Measurements from ENCODE around the gene NACC1.

NACC1 gene

GRCh38 chr19:13118424-13119193 lies 545 bp downstream of the NACC1 start (continued):
- TF ChIP-seq ZNF423 (tag by site-specific recombination; IDR thresholded peaks at IDR 0.05) (no peak), ZFP3 (tag by site-specific recombination; IDR thresholded peaks at IDR 0.05; ENCODE audit: low read depth) (no peak), SCRT1 (tag by site-specific recombination; IDR thresholded peaks at IDR 0.05; ENCODE audit: borderline replicate concordance) (no peak), ZNF140 (tag by site-specific recombination; IDR thresholded peaks at IDR 0.05) (no peak), ZNF621 (tag by site-specific recombination; IDR thresholded peaks at IDR 0.05) (no peak), ZNF585B (tag by site-specific recombination; IDR thresholded peaks at IDR 0.05) (no peak), ZNF324 (tag by site-specific recombination; IDR thresholded peaks at IDR 0.05) (no peak), ZNF776 (tag by site-specific recombination; IDR thresholded peaks at IDR 0.05; ENCODE audit: borderline replicate concordance) (no peak), ZNF704 (tag by site-specific recombination; IDR thresholded peaks at IDR 0.05) (no peak), GLIS1 (tag by site-specific recombination; IDR thresholded peaks at IDR 0.05) (peak; percentile 97), ZNF221 (tag by site-specific recombination; IDR thresholded peaks at IDR 0.05; ENCODE audit: borderline replicate concordance) (no peak), ZNF600 (tag by site-specific recombination; IDR thresholded peaks at IDR 0.05) (no peak), ZBTB48 (tag by site-specific recombination; IDR thresholded peaks at IDR 0.05) (no peak), KLF17 (tag by site-specific recombination; IDR thresholded peaks at IDR 0.05) (0 out of 2 replicates have a peak, but pooled peaks have one; percentile 66), MZF1 (tag by site-specific recombination; IDR thresholded peaks at IDR 0.05; ENCODE audit: borderline replicate concordance) (no peak), ZNF404 (tag by site-specific recombination; IDR thresholded peaks at IDR 0.05) (no peak), ZNF10 (tag by site-specific recombination; IDR thresholded peaks at IDR 0.05) (no peak), ZXDB (tag by site-specific recombination; IDR thresholded peaks at IDR 0.05) (peak; percentile 61; the same call in 1 of the 2 replicates), ZNF132 (tag by site-specific recombination; IDR thresholded peaks at IDR 0.05; ENCODE audit: borderline replicate concordance) (no peak), ZNF488 (tag by site-specific recombination; IDR thresholded peaks at IDR 0.05) (no peak), ZBTB8A (tag by site-specific recombination; IDR thresholded peaks at IDR 0.05) (0 out of 2 replicates have a peak, but pooled peaks have one; percentile 34)
- TF ChIP-seq, protein P1, sequence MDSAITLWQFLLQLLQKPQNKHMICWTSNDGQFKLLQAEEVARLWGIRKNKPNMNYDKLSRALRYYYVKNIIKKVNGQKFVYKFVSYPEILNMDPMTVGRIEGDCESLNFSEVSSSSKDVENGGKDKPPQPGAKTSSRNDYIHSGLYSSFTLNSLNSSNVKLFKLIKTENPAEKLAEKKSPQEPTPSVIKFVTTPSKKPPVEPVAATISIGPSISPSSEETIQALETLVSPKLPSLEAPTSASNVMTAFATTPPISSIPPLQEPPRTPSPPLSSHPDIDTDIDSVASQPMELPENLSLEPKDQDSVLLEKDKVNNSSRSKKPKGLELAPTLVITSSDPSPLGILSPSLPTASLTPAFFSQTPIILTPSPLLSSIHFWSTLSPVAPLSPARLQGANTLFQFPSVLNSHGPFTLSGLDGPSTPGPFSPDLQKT (IDR thresholded peaks at IDR 0.05; ENCODE audit: borderline replicate concordance, low read depth, low read length): no peak
- TF ChIP-seq, protein P2, sequence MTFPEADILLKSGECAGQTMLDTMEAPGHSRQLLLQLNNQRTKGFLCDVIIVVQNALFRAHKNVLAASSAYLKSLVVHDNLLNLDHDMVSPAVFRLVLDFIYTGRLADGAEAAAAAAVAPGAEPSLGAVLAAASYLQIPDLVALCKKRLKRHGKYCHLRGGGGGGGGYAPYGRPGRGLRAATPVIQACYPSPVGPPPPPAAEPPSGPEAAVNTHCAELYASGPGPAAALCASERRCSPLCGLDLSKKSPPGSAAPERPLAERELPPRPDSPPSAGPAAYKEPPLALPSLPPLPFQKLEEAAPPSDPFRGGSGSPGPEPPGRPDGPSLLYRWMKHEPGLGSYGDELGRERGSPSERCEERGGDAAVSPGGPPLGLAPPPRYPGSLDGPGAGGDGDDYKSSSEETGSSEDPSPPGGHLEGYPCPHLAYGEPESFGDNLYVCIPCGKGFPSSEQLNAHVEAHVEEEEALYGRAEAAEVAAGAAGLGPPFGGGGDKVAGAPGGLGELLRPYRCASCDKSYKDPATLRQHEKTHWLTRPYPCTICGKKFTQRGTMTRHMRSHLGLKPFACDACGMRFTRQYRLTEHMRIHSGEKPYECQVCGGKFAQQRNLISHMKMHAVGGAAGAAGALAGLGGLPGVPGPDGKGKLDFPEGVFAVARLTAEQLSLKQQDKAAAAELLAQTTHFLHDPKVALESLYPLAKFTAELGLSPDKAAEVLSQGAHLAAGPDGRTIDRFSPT (tag by site-specific recombination; IDR thresholded peaks at IDR 0.05): peak; percentile 70
- TF ChIP-seq, protein P3, sequence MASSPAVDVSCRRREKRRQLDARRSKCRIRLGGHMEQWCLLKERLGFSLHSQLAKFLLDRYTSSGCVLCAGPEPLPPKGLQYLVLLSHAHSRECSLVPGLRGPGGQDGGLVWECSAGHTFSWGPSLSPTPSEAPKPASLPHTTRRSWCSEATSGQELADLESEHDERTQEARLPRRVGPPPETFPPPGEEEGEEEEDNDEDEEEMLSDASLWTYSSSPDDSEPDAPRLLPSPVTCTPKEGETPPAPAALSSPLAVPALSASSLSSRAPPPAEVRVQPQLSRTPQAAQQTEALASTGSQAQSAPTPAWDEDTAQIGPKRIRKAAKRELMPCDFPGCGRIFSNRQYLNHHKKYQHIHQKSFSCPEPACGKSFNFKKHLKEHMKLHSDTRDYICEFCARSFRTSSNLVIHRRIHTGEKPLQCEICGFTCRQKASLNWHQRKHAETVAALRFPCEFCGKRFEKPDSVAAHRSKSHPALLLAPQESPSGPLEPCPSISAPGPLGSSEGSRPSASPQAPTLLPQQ (tag by site-specific recombination; IDR thresholded peaks at IDR 0.05): no peak
- TF ChIP-seq, protein P4, sequence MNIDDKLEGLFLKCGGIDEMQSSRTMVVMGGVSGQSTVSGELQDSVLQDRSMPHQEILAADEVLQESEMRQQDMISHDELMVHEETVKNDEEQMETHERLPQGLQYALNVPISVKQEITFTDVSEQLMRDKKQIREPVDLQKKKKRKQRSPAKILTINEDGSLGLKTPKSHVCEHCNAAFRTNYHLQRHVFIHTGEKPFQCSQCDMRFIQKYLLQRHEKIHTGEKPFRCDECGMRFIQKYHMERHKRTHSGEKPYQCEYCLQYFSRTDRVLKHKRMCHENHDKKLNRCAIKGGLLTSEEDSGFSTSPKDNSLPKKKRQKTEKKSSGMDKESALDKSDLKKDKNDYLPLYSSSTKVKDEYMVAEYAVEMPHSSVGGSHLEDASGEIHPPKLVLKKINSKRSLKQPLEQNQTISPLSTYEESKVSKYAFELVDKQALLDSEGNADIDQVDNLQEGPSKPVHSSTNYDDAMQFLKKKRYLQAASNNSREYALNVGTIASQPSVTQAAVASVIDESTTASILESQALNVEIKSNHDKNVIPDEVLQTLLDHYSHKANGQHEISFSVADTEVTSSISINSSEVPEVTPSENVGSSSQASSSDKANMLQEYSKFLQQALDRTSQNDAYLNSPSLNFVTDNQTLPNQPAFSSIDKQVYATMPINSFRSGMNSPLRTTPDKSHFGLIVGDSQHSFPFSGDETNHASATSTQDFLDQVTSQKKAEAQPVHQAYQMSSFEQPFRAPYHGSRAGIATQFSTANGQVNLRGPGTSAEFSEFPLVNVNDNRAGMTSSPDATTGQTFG (tag by site-specific recombination; IDR thresholded peaks at IDR 0.05; ENCODE audit: borderline replicate concordance): no peak
- TF ChIP-seq, protein P5, sequence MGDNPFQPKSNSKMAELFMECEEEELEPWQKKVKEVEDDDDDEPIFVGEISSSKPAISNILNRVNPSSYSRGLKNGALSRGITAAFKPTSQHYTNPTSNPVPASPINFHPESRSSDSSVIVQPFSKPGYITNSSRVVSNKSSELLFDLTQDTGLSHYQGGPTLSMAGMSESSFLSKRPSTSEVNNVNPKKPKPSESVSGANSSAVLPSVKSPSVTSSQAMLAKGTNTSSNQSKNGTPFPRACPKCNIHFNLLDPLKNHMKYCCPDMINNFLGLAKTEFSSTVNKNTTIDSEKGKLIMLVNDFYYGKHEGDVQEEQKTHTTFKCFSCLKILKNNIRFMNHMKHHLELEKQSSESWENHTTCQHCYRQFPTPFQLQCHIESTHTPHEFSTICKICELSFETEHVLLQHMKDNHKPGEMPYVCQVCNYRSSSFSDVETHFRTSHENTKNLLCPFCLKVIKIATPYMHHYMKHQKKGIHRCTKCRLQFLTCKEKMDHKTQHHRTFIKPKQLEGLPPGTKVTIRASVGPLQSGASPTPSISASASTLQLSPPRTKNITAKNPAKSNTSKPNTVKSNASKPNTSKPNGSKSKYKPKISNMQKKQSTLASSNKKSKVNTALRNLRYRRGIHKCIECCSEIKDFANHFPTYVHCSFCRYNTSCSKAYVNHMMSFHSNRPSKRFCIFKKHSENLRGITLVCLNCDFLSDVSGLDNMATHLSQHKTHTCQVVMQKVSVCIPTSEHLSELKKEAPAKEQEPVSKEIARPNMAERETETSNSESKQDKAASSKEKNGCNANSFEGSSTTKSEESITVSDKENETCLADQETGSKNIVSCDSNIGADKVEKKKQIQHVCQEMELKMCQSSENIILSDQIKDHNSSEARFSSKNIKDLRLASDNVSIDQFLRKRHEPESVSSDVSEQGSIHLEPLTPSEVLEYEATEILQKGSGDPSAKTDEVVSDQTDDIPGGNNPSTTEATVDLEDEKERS (tag by site-specific recombination; IDR thresholded peaks at IDR 0.05): no peak
